ENCODE measurements around the gene UBQLN1.

GRCh38 chr9:83623679-83624076, 84.1 kb downstream of the UBQLN1 start:
- TF ChIP-seq TAF1 (IDR thresholded peaks at IDR 0.05; ENCODE audit: low read depth) (no peak), EP300 (IDR thresholded peaks at IDR 0.05; ENCODE audit: borderline replicate concordance) (no peak), ZBTB7A (IDR thresholded peaks at IDR 0.05; ENCODE audit: low read depth) (no peak), FOXM1 (IDR thresholded peaks at IDR 0.05; ENCODE audit: borderline replicate concordance, low read depth) (no peak), RAD21 (IDR thresholded peaks at IDR 0.05; ENCODE audit: low read depth) (no peak)

Data from Ishikawa (cell line).